ENCODE measurements around the gene MYRF. TPM values are rescaled to one million over a fixed set of nuclear protein-coding genes. Genes with fewer than 3 reads are reported as not detected.

Gene MYRF
- total RNA-seq, 1 experiment from 2014 or later: 5.1 TPM

- ATAC-seq (no peak), DNase-seq (no peak)
- intact Hi-C loops (cut with micrococcal nuclease): no loop called here
- H3K27me3 ChIP-seq (ENCODE audit: low read length): no peaks in the 10 kb centered on the region
- BruUV-seq (replicated peaks): no TSS peak
- no peak for TF ChIP-seq EZH2phosphoT487 (IDR thresholded peaks at IDR 0.05; ENCODE audit: borderline replicate concordance, low read length)
- TF ChIP-seq CTCF (conservative IDR thresholded peaks at IDR 0.05; ENCODE audit: low read depth, low read length): no peak
- no peak for TF ChIP-seq EZH2 (IDR thresholded peaks at IDR 0.05; ENCODE audit: low read length, unreplicated experiment)
- H4K20me1 ChIP-seq (ENCODE audit: low read length): 0 out of 2 replicates have a peak, but pooled peaks cover 3% of the 10 kb centered on the region
- H2AFZ ChIP-seq (ENCODE audit: low read length): no peak overlapping the region
- H3K9me3 ChIP-seq (ENCODE audit: low read length): no peaks in the 10 kb centered on the region
- ChIA-PET POLR2A (ENCODE audit: unreplicated experiment) (no interaction called here), CTCF (no interaction called here)
- no peak overlapping the region for H3K4me3 ChIP-seq (ENCODE audit: low read length)
- no peak overlapping the region for H3K9ac ChIP-seq (ENCODE audit: low read length)
- H3K9me2 ChIP-seq (replicated peaks; ENCODE audit: low read length): no peaks in the 10 kb centered on the region
- H3K79me2 ChIP-seq (ENCODE audit: low read length): 0 out of 2 replicates have a peak, but pooled peaks cover 4% of the 10 kb centered on the region
- no peaks in the 10 kb centered on the region for H3F3A ChIP-seq (ENCODE audit: low read length, unreplicated experiment)
- H3K4me2 ChIP-seq (ENCODE audit: low read length): no peak overlapping the region
- no peaks in the 10 kb centered on the region for H3K4me1 ChIP-seq (ENCODE audit: insufficient read depth, low read length)
- no peak overlapping the region for H3K27ac ChIP-seq (ENCODE audit: low read length)
- no peaks in the 10 kb centered on the region for H3K36me3 ChIP-seq (ENCODE audit: low read depth, low read length)
Measured at GRCh38 chr11:61716478-61717285, 35.8 kb upstream of the MYRF start.

- Histone ChIP-seq H3K9ac (ENCODE audit: low read length) (no peak overlapping the region), H3F3A (ENCODE audit: low read length, unreplicated experiment) (no peaks in the 10 kb centered on the region), H3K4me3 (ENCODE audit: low read length) (no peak overlapping the region), H3K4me2 (ENCODE audit: low read length) (no peak overlapping the region), H2AFZ (ENCODE audit: low read length) (no peak overlapping the region), H3K79me2 (ENCODE audit: low read length) (0 out of 2 replicates have a peak, but pooled peaks cover 4% of the 10 kb centered on the region), H4K20me1 (ENCODE audit: low read length) (0 out of 2 replicates have a peak, but pooled peaks cover 3% of the 10 kb centered on the region), H3K9me2 (replicated peaks; ENCODE audit: low read length) (no peaks in the 10 kb centered on the region), H3K27ac (ENCODE audit: low read length) (no peak overlapping the region), H3K9me3 (ENCODE audit: low read length) (no peaks in the 10 kb centered on the region), H3K27me3 (ENCODE audit: low read length) (no peaks in the 10 kb centered on the region), H3K4me1 (ENCODE audit: insufficient read depth, low read length) (no peaks in the 10 kb centered on the region), H3K36me3 (ENCODE audit: low read depth, low read length) (no peaks in the 10 kb centered on the region)
- CTCF ChIA-PET: no interaction called here
- POLR2A ChIA-PET (ENCODE audit: unreplicated experiment): no interaction called here
- TF ChIP-seq EZH2phosphoT487 (IDR thresholded peaks at IDR 0.05; ENCODE audit: borderline replicate concordance, low read length): no peak
- no peak for TF ChIP-seq EZH2 (IDR thresholded peaks at IDR 0.05; ENCODE audit: low read length, unreplicated experiment)
- BruUV-seq (replicated peaks): no TSS peak
- intact Hi-C loops (cut with micrococcal nuclease): no loop called here
- DNase-seq: no peak
- ATAC-seq: no peak
Measured at GRCh38 chr11:61717286-61718033, 35.0 kb upstream of the MYRF start.

- Histone ChIP-seq H3K9me2 (replicated peaks; ENCODE audit: low read length) (no peaks in the 10 kb centered on the region), H3K4me1 (ENCODE audit: insufficient read depth, low read length) (no peaks in the 10 kb centered on the region), H4K20me1 (ENCODE audit: low read length) (0 out of 2 replicates have a peak, but pooled peaks cover 3% of the 10 kb centered on the region), H3F3A (ENCODE audit: low read length, unreplicated experiment) (no peaks in the 10 kb centered on the region), H3K9me3 (ENCODE audit: low read length) (no peaks in the 10 kb centered on the region), H3K27ac (ENCODE audit: low read length) (no peak overlapping the region), H3K79me2 (ENCODE audit: low read length) (0 out of 2 replicates have a peak, but pooled peaks cover 4% of the 10 kb centered on the region), H3K27me3 (ENCODE audit: low read length) (no peaks in the 10 kb centered on the region), H3K9ac (ENCODE audit: low read length) (no peak overlapping the region), H3K4me2 (ENCODE audit: low read length) (no peak overlapping the region), H2AFZ (ENCODE audit: low read length) (no peak overlapping the region), H3K4me3 (ENCODE audit: low read length) (no peak overlapping the region), H3K36me3 (ENCODE audit: low read depth, low read length) (no peaks in the 10 kb centered on the region; the same call in 1 of the 2 replicates)
- POLR2A ChIA-PET (ENCODE audit: unreplicated experiment): no interaction called here
- TF ChIP-seq CTCF (conservative IDR thresholded peaks at IDR 0.05; ENCODE audit: low read depth, low read length): no peak
- no peak for TF ChIP-seq EZH2 (IDR thresholded peaks at IDR 0.05; ENCODE audit: low read length, unreplicated experiment)
- no peak for TF ChIP-seq EZH2phosphoT487 (IDR thresholded peaks at IDR 0.05; ENCODE audit: borderline replicate concordance, low read length)
- no peak for DNase-seq
- no peak for ATAC-seq
- intact Hi-C loops (cut with micrococcal nuclease): no loop called here
- CTCF ChIA-PET: no interaction called here
- BruUV-seq (replicated peaks): no TSS peak
Measured at GRCh38 chr11:61718046-61718531, 34.3 kb upstream of the MYRF start.

Data from PC-3 (cell line).